Loucy (cell line): ENCODE measurements around the gene IL17RD.

Experiments
- CTCF ChIP-seq: fragments of 200-600 bp; sonication (generic); conservative IDR thresholded peaks from 2 replicates; pipeline ENCODE4 v1.5.1; 2014; ENCODE audit warnings: mild to moderate bottlenecking, antibody characterized with exemption, low read length
- EZH2phosphoT487 ChIP-seq: fragments of 200-600 bp; IDR thresholded peaks from 2 replicates; pipeline ENCODE4 v1.6.1; 2018; ENCODE audit warnings: antibody characterized with exemption, mild to moderate bottlenecking, moderate library complexity, borderline replicate concordance

GRCh38 chr3:57135964-57136719, 29.0 kb downstream of the IL17RD start:
- no peak for TF ChIP-seq CTCF
- no peak for TF ChIP-seq EZH2phosphoT487
